GM13976 (cell line): ENCODE data around the gene SP9.

ENCODE experiments used
- DNase-seq: peaks from one replicate; pipeline ENCODE4 v3.0.0; 2012; ENCODE audit warnings: low spot score
- in situ Hi-C: fragments of 300-500 bp; cut with MboI; formaldehyde crosslinking; loops from one replicate; pipeline ENCODE4 v1.12.0; 2022; ENCODE audit warnings: low sequenced_read_pairs, mixed read lengths, inconsistent platforms; ENCODE audit not compliant: unreplicated experiment
- TF ChIP-seq, protein P1 (sequence below): IDR thresholded peaks from 2 replicates; pipeline ENCODE4 v1.5.1; 2012; ENCODE audit warnings: borderline replicate concordance, mild to moderate bottlenecking; ENCODE audit not compliant: insufficient read depth; ENCODE audit errors: extremely low read depth, missing control alignments, control extremely low read depth

SP9 gene

GRCh38 chr2:174341293-174341994 is 6.7 kb downstream of the SP9 start:
- peak; percentile 88 for DNase-seq
- TF ChIP-seq, protein P1, sequence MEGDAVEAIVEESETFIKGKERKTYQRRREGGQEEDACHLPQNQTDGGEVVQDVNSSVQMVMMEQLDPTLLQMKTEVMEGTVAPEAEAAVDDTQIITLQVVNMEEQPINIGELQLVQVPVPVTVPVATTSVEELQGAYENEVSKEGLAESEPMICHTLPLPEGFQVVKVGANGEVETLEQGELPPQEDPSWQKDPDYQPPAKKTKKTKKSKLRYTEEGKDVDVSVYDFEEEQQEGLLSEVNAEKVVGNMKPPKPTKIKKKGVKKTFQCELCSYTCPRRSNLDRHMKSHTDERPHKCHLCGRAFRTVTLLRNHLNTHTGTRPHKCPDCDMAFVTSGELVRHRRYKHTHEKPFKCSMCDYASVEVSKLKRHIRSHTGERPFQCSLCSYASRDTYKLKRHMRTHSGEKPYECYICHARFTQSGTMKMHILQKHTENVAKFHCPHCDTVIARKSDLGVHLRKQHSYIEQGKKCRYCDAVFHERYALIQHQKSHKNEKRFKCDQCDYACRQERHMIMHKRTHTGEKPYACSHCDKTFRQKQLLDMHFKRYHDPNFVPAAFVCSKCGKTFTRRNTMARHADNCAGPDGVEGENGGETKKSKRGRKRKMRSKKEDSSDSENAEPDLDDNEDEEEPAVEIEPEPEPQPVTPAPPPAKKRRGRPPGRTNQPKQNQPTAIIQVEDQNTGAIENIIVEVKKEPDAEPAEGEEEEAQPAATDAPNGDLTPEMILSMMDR: peak; percentile 98
- in situ Hi-C loops: loop anchor here (10.0 kb wide), 1 partner anchor 937 kb away; no protein-coding TSS in a partner anchor

DNA sequence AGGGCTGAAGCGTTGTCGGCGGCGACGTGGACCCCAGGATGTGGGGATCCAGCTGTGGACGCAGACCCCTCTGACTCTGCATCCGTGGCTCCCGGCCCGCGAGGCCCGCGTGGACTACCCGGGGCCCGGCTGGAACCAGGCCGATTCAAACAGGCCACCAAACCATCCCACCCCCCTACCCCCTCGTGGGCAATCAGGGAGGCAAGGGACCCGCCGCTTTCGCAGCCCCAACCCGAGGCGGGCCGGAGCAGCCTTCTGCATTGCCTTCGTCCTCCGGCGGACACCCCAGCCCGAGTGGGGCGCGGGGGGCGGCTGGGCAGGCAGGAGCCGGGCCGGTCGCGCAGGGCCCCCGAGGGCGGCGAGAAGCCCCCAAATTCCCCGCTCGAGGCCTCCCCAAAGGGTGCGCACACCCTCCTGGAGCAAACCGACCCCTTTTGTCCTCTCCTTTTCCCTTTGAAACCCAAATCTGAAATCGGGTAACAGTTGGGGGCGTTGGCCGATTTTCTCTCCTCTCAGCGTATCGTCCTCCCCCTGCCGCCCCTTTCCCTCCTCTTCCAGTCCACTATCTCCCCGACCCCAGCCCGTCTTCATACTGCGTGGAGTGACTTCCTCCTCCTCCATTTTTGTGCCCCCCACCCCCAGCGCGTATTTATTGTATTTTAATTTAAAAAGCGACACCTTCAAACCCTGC is 7.4 kb downstream of the SP9 start:
- no peak for DNase-seq
- in situ Hi-C loops: loop anchor here (10.0 kb wide), 1 partner anchor 937 kb away; no protein-coding TSS in a partner anchor
- TF ChIP-seq, protein P1: no peak

GRCh38 chr2:174342686-174343342 is 8.1 kb downstream of the SP9 start:
- in situ Hi-C loops: loop anchor here (10.0 kb wide), 1 partner anchor 938 kb away; no protein-coding TSS in a partner anchor
- no peak for DNase-seq
- TF ChIP-seq, protein P1: no peak

- TF ChIP-seq, protein P1: no peak
- DNase-seq: no peak
- in situ Hi-C loops: loop anchor here (10.0 kb wide), 1 partner anchor 938 kb away; no protein-coding TSS in a partner anchor
These were observed 8.5 kb downstream of the SP9 start for GRCh38 chr2:174343343-174343622.

DNA sequence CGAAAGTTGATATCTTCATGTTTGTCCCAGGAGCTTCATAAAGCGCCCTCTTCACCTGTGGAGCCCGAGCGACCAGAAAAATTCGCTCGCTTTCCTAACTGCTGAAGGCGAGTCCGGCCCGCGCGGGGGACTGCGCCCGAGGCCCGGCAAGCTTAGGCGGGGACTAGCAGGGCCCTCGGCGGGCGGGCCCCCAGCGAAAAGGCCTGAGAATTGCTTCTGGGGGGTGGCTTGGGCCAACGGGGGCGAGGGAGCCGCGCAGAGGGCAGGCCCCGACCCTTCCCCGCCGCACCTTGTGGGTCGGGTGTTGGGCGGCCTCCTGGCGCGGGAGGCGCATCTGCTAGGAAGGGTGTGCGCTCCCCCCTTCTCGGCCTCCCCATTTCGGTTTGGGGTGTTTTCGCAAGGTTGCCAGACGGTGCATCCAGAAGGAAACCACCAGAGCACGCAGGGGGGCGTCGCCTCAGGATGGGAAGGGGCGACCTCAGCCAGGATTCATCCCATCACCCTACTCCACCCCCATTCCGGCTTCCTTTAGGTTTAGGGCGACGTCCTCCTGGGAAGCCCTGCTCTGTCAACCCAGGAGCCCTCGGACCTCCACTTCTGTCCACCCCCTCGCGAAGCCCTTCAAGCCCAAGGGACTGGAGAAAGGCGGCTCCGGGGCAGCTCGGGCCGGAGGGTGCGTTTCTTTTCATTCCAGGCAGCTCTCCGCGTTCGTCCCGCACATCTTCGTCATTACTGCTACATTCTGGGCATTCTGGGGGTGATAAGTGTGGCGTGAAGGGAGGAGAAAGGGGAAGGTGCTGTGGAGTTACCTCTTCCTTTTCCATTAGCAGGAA is 9.1 kb downstream of the SP9 start:
- in situ Hi-C loops: loop anchor here (10.0 kb wide), 1 partner anchor 939 kb away; no protein-coding TSS in a partner anchor
- TF ChIP-seq, protein P1: no peak
- no peak for DNase-seq

DNA sequence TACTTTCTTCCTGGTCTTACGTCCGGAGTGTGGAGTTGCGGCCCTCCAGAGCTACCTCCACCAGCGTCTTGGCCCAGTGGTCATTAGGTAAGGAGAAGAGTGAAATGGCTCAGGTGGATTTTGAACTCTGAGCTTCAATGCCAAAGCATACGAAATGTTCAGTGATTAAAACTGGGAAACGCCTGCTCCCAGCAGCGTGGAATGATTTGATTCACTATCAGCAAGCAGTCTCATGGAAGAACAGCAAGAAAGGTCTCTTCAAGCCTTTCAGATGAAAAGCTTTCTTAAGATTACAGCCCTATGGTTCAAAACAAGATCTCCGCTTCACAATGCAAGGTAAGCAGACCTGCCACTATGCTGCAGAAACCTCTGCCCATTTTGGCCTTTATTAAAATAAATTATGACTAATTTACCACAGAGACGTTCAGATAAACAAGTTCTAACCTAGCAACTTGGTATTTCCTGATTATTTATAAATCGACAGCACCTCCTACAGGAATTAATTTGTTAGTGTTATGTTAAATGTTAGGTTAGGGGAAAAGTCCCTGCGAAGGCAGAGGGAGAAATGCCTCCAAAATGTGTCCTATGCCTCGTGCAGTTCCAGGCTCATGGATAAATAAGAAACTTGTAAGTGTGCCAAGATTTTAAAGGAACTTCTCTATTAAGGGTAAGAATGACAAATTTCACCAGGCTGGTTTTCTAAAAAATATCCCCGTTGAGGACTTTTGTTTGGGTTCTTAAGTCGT is 10.1 kb downstream of the SP9 start:
- no peak for DNase-seq
- in situ Hi-C loops: loop anchor here (10.0 kb wide), 1 partner anchor 940 kb away; no protein-coding TSS in a partner anchor
- TF ChIP-seq, protein P1: no peak
